ENCODE results near the gene EGR2. TPM values are rescaled to one million over a fixed set of nuclear protein-coding genes. Genes with fewer than 3 reads are reported as not detected.
"Not testable (repeated sequence)": the region's sequence is repeated elsewhere in the genome, so short reads cannot be mapped to it uniquely, and the experiment has no call there.

Gene EGR2
- polyA plus RNA-seq, 3 donors, result 2.0 to 7.2 (median 2.3) TPM

GRCh38 chr10:62804356-62805230 is 11.6 kb downstream of the EGR2 start, which contains the start of gene ADO:
TSS of gene ADO (plus strand) at chr10:62804720. CDS start at chr10:62805060, 340 bp downstream.
- peak; percentile 67 to 91 (median 86) for DNase-seq (ENCODE audit: extremely low read depth in 1 of 11, low read depth in 9 of 11, low spot score in 4 of 11)

GRCh38 chr10:62803724-62804355 is 12.3 kb downstream of the EGR2 start:
- DNase-seq (ENCODE audit: extremely low read depth in 1 of 11, low read depth in 9 of 11, low spot score in 4 of 11), result peak in 6 of 11 donors; percentile 66 to 91 (median 84)

GRCh38 chr10:62801871-62802270 is 14.3 kb downstream of the EGR2 start:
- DNase-seq (ENCODE audit: extremely low read depth in 1 of 11, low read depth in 9 of 11, low spot score in 4 of 11), result no peak

DNA sequence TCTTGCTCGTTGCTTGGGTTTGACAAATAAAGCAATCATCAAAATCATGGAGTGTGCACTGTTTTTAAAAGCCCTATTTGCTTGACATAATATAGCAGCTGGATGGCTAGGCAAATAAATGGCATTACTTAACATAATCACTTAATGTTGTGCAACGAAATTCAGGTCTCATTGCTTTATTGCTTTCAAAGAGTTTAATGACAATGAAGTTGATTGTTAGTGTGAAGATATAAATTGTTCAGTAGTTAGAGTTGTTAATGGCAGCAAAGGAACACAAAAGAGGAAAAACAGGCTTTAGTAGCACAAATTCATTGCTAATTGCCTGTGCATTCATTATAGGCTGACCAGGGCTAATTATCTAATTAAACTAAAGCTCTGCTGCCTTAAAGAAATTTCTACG is 19.3 kb downstream of the EGR2 start:
- DNase-seq (ENCODE audit: extremely low read depth in 1 of 11, low read depth in 9 of 11, low spot score in 4 of 11), result no peak

GRCh38 chr10:62795762-62796161 is 20.4 kb downstream of the EGR2 start:
- no peak for DNase-seq (ENCODE audit: extremely low read depth in 1 of 11, low read depth in 9 of 11, low spot score in 4 of 11)

DNA sequence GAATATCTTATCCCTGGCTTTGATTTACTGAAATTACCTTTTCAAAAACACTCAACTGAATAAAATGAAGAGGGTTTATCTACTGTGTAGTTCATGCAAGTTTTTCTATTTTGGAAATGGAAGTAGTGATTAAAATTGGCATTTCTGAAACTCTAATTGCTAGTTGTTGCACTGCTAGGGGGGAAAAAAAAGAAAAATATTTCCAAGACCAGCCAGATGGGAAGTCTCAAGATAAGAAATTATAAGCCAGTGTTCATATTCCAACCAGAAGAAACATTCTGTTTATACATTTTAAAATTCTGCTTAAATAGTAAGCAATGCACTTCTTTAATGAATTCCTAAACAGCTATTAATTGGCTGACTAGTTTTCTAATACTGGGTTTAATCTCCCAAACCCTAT is 21.1 kb downstream of the EGR2 start:
- no peak for DNase-seq (ENCODE audit: extremely low read depth in 1 of 11, low read depth in 9 of 11, low spot score in 4 of 11)

DNA sequence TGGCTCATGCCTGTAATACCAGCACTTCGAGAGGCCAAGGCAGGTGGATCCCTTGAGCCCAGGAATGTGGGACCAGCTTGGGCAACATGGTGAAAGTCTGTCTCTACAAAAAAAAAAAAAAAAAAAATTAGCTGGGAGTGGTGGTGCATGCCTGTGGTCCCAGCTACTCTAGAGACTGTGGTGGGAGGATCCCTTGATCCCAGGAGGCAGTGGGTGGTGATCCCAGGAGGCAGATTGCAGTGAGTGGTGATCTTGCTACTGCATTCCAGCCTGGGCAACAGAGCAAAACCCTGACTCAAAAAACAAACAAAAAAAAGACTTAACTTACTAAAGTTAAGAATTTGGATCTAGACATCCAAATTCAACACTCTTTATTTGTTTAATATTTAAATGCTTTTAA is 21.9 kb downstream of the EGR2 start:
- DNase-seq (ENCODE audit: extremely low read depth in 1 of 11, low read depth in 9 of 11, low spot score in 4 of 11), result no peak

DNA sequence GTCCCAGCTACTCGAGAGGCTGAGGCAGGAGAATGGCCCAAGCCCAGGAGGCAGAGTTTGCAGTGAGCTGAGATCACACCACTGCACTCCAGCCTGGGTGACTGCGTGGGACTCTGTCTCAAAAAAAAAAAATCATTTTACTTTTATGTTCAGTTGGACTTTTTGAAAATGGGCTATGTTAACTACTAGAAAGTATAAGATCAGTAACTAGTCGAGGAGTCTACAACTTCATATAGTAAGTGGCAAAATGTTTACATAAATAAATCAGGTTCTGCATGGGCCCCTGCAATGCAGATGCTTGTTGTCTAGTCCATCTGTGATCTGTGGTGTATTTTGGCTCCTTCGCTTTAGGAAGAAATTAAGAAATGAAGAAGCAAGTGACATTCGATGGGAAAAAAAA is 23.9 kb downstream of the EGR2 start:
- no peak for DNase-seq (ENCODE audit: extremely low read depth in 1 of 11, low read depth in 9 of 11, low spot score in 4 of 11)

DNA sequence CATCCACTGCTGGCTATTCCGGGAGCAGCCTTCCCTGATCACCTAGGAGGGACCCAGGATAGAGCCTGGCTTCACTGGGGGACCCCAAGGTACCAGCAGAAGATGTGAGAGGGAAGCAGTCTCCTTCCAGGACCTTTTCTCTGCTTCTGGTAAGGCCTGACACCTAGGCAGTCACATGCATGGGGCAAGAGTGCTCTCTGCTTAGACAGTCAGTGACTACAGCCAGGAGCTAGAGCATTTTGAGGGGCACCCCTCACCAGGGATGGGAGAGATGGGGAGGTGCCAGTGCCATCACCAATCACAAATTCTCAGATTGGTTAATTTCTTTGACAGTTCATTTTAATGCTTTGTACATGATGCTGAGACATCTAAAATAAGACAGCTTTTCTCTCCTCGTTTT is 25.6 kb downstream of the EGR2 start:
- no peak for DNase-seq (ENCODE audit: extremely low read depth in 1 of 11, low read depth in 9 of 11, low spot score in 4 of 11)

DNA sequence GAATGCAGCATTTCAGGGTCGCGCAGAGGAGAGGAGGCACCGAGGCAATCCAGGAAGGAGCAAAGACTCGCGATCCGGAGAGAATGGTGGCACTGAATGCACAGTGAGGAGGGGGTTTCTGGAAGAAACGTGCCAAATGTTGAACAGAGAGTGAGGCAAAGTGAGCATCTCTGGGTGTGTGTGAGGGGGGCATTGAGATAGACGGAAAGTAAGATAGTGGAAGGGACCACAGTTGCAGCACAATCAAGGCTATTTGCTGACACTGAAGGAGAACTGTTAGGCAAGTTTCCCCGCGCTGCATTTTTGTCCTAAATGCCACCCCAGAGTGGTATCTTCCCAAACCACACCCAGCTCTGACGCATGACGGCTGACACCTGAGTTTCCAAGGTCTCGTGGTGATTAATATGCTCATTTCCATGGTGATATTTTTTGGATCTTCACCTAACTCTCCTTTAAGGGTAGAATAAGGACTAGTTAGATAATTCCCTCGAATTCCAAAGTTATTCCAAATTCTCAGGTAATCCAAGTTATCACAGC is 26.1 kb downstream of the EGR2 start:
- no peak for DNase-seq (ENCODE audit: extremely low read depth in 1 of 11, low read depth in 9 of 11, low spot score in 4 of 11)

DNA sequence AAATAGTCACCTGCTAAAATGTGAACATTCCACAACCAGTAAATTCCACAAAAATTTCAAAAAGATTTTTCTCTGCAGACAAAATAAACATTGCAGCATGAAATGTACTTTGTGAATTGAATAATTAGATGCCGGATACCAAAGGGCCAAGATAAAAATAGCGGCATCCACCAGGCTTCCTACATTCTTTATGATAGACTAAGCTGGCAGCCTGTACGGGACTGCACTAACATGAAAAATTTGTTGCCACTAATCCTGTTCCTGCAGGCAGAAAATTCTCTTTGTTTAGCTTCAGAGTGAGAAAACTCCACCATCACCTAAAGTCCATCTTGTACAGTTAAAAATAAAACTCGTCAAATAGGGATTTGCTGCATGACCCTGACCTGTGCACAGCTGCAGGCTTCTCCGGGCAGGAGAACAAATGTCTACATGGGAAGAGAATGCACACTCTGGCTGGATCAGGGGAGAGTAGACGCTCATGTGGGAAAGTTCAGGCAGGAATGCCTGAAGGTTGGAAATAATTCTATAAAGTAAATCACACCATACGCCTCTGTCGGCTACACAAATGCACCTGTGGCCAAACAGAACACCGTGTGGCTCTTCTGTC is 27.2 kb downstream of the EGR2 start:
- no peak for DNase-seq (ENCODE audit: extremely low read depth in 1 of 11, low read depth in 9 of 11, low spot score in 4 of 11)

DNA sequence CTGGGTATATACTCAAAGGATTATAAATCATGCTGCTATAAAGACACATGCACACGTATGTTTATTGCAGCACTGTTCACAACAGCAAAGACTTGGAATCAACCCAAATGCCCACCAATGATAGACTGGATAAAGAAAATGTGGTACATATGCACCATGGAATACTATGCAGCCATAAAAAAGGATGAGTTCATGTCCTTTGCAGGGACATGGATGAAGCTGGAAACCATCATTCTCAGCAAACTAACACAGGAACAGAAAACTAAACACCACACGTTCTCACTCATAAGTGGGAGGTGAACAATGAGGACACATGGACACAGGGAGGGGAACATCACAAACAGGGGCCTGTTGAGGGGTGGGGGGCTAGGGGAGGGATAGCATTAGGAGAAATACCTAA is 27.9 kb downstream of the EGR2 start:
- not testable (repeated sequence) for DNase-seq (ENCODE audit: extremely low read depth in 1 of 11, low read depth in 9 of 11, low spot score in 4 of 11)

DNA sequence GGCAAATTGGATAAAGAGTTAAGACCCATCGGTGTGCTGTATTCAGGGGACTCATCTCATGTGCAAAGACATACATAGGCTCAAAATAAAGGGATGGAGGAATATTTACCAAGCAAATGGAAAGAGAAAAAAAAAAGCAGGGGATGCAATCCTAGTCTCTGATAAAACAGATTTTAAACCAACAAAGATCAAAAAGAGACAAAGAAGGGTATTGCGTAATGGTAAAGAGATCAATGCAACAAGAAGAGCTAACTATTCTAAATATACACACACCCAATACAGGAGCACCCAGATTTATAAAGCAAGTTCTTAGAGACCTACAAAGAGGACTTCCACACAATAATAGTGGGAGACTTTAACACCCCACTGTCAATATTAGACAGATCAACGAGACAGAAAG is 31.6 kb downstream of the EGR2 start:
- not testable (repeated sequence) for DNase-seq (ENCODE audit: extremely low read depth in 1 of 11, low read depth in 9 of 11, low spot score in 4 of 11)

DNA sequence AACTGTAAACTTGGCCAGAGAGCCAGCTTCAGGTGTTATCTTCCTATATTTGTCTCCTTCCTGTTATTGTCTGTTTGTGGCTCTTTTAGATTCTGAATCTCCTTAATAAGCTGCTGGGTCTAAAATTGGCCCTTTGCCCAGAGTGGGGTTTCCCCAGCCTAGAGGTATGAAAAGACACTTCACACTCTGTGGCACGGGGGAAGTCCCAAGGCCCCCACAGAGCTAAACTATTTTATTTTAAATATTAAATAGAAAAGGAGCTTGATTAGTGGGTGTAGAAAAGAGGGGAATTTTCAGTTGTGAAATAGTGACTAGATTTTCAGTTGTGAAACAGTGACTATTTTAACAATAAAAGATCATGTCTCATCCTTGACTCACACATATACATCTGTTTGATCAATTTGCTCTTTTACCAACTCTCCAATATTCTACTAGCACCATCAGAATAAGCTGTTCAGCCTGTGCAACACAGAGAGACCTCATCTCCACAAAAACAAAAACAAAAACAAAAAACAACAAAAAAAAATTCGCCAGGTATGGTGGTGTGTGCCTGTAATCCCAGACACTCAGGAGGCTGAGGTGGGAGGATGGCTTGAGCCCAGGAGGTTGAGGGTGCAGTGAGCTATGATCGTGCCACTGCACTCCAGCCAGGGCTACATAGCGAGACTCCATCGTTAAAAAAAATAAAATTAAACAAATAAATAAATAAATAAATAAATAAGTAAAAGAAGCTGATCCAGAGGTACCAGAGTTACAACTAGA is 36.5 kb downstream of the EGR2 start:
- DNase-seq (ENCODE audit: extremely low read depth in 1 of 11, low read depth in 9 of 11, low spot score in 4 of 11), result no peak

DNA sequence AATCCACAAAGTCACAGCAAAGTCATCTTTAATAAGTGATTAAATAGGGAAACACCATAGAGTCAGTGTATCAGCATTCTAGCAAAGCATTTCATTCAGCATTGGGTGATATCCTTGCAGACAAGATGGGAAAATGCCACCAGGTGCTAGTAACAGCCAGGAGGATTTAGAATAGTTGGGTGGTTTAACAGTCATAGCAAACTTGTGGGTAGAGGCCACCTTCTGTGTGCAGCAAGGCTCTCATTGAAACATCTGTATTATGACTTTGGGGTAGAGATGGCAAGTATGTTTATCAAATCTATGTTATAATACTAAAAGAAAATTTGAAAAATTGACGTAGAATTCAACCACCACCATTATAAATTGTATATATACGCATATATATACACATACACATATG is 38.0 kb downstream of the EGR2 start:
- no peak for DNase-seq (ENCODE audit: extremely low read depth in 1 of 11, low read depth in 9 of 11, low spot score in 4 of 11)

DNA sequence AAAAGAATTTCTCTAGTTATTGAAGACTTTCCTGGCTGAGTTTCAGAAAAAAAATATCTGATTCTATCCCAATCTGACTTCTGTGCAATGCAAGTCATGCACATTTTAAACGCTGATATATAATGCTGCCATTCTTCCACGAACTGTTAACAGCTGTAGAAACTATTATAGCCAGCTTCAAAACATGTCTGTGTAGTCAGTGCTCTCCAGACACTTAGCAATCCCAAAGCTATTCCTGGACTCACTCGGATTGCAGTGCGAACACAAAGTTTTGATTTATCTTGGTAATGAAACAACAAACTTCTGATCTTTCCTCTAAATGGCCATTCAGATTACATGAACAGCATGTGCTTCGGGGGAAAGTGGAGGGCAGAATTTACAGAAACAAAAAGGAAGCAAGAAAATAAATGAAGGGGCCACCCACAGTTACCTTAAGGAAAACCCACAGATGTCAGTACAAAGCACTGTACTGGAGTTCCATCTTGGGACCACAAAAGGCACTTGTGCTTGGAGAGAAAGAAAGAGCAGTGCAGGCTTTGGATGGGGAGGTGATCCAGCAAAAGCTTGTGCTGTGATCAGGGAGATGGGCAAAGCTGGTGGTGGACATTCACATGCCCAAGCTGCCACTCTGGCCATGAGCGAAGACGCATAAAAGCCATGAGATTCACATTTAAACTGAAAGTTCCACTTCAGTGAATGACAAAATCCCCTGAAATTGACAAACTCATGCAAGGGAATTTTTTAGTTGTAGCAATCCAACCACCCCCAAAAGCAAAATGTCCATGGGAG is 43.8 kb downstream of the EGR2 start:
- peak in 4 of 11 donors; percentile 7 to 27 (median 26) for DNase-seq (ENCODE audit: extremely low read depth in 1 of 11, low read depth in 9 of 11, low spot score in 4 of 11)

- DNase-seq (ENCODE audit: extremely low read depth in 1 of 11, low read depth in 9 of 11, low spot score in 4 of 11), result no peak
These were observed 46.5 kb downstream of the EGR2 start for GRCh38 chr10:62769574-62770242.

- no peak for DNase-seq (ENCODE audit: extremely low read depth in 1 of 11, low read depth in 9 of 11, low spot score in 4 of 11)
These were observed 49.8 kb downstream of the EGR2 start for GRCh38 chr10:62766386-62766785.
